Vagina (tissue), 2 donors: Measurements from ENCODE around the gene EXD3.

Experiments used
- CTCF ChIP-seq, 3 experiments: fragments of 450-650 bp in 2 of 3; fragments of 200-600 bp in 1 of 3; sonication (generic) in 1 of 3; IDR thresholded peaks; one replicate each; pipeline ENCODE4 v1.5.1; 2017 to 2019; ENCODE audit warnings: antibody characterized with exemption in 3 of 3, mild to moderate bottlenecking in 2 of 3, moderate library complexity in 2 of 3
- POLR2A ChIP-seq, 2 donors: fragments of 450-650 bp; IDR thresholded peaks; one replicate each; pipeline ENCODE4 v1.6.1; 2017; ENCODE audit warnings: antibody characterized with exemption in 2 of 2, mild to moderate bottlenecking in 2 of 2, moderate library complexity in 2 of 2
- POLR2AphosphoS5 ChIP-seq, 2 donors: sonication (generic); formaldehyde crosslinking; IDR thresholded peaks; one replicate each; pipeline ENCODE4 v1.9.0; 2017; ENCODE audit warnings: antibody characterized with exemption in 2 of 2, mild to moderate bottlenecking in 2 of 2, low read depth in 1 of 2; ENCODE audit not compliant: insufficient read depth in 1 of 2

DNA sequence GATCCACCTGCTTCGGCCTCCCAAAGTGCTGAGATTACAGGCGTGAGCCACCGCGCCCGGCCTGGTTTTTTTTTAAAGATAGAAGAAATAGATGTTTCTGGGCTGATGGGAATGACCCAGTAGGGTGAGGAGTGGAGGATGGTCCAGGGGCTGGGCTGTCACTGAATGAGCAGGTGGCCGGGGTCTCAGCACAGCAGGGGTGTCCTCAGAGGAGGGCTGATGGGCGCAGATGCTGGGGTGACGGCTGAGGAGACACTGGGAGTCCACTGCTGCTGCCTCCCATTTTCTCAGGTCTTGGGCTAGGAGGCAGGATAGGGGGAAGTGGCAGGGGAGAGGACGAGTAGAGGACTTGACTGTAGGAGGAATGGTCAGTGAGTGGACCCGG, 147.8 kb downstream of the EXD3 start:
- TF ChIP-seq POLR2A (IDR thresholded peaks at IDR 0.05) (no peak), CTCF (IDR thresholded peaks at IDR 0.05) (no peak), POLR2AphosphoS5 (IDR thresholded peaks at IDR 0.05; ENCODE audit: insufficient read depth in 1 of 2, low read depth in 1 of 2) (no peak)
